Effector memory CD4-positive, alpha-beta T cell (primary cell): Measurements from ENCODE around the gene VWA8.
"Not testable (repeated sequence)": the region's sequence is repeated elsewhere in the genome, so short reads cannot be mapped to it uniquely, and the experiment has no call there.

Source experiments
- DNase-seq, 3 donors: peaks; one replicate each; pipeline ENCODE4 v3.0.0-alpha.2; 2020
- H3K27ac ChIP-seq: 2 replicates; pipeline ENCODE4 v1.7.0; 2013; ENCODE audit warnings: mild to moderate bottlenecking, low read length, moderate library complexity; ENCODE audit not compliant: insufficient read depth, poor library complexity, severe bottlenecking
- H3K27me3 ChIP-seq: replicated peaks from 2 replicates; pipeline ENCODE4 v1.7.0; 2013; ENCODE audit warnings: mild to moderate bottlenecking, low read length; ENCODE audit not compliant: insufficient read depth, control insufficient read depth, poor library complexity, severe bottlenecking
- H3K36me3 ChIP-seq: 2 replicates; pipeline ENCODE4 v1.7.0; 2013; ENCODE audit warnings: mild to moderate bottlenecking, low read length, moderate library complexity; ENCODE audit not compliant: control insufficient read depth, insufficient read depth
- H3K4me1 ChIP-seq: 2 replicates; pipeline ENCODE4 v1.7.0; 2013; ENCODE audit warnings: low read length, mild to moderate bottlenecking; ENCODE audit not compliant: control insufficient read depth, insufficient read depth, poor library complexity, severe bottlenecking
- H3K4me3 ChIP-seq: 2 replicates; pipeline ENCODE4 v1.7.0; 2013; ENCODE audit warnings: low read length, low read depth, mild to moderate bottlenecking; ENCODE audit not compliant: insufficient read depth, poor library complexity, severe bottlenecking
- H3K9me3 ChIP-seq: 2 replicates; pipeline ENCODE4 v1.7.0; 2013; ENCODE audit warnings: mild to moderate bottlenecking, low read length, moderate library complexity; ENCODE audit not compliant: control insufficient read depth

The VWA8 gene

GRCh38 chr13:41915081-41915480 lies 45.8 kb downstream of the VWA8 start:
- H3K4me1 ChIP-seq = peaks cover 4% of the 10 kb centered on the region
- H3K36me3 ChIP-seq = peaks cover under 1% of the 10 kb centered on the region
- DNase-seq = no peak
- H3K27me3 ChIP-seq = no peaks in the 10 kb centered on the region
- H3K9me3 ChIP-seq = no peaks in the 10 kb centered on the region
- no peak overlapping the region for H3K4me3 ChIP-seq
- H3K27ac ChIP-seq = no peak overlapping the region

DNA sequence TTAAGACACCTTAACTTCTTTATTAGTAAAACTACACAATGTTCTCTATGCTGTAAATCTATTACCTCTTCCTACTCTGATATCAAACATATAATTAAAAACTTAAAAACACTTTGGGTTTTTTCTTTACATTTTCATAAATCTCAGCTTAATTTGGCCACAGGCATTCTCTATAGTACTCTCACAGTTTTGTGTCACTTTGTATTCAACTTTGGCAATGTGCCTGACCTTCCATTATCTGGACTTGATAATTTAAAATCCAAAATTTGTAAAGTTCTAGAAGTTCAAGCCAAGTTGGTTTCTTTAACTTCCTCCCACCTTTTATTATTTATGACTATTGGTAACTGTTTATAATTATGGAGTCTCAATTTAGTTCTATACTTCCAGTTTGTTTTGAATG lies 46.4 kb downstream of the VWA8 start:
- Histone ChIP-seq H3K4me3 (no peak overlapping the region), H3K4me1 (peaks cover 4% of the 10 kb centered on the region), H3K27me3 (no peaks in the 10 kb centered on the region), H3K36me3 (peaks cover 6% of the 10 kb centered on the region), H3K9me3 (no peaks in the 10 kb centered on the region), H3K27ac (no peak overlapping the region)
- no peak for DNase-seq

DNA sequence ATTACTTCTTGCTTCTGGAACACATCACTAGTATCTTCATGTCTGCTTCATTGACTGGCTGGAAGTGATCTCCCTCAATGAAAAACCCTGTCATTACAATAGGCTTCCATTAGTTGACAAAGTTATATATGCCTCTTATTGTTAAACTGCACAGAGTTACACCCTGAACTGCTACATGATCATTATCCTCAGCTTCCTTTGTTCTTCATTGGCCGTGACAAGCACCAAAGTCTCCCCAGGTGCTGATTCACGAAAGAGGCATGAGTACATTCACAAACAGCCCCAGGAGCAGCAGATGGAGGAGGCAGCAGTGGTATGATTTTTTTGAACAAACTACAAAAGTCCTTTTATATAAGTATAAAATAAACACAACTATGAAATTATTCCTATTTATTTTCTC lies 51.4 kb downstream of the VWA8 start:
- Histone ChIP-seq H3K27me3 (no peaks in the 10 kb centered on the region), H3K4me1 (no peaks in the 10 kb centered on the region), H3K9me3 (no peaks in the 10 kb centered on the region), H3K27ac (no peak overlapping the region), H3K4me3 (no peak overlapping the region), H3K36me3 (peaks cover 8% of the 10 kb centered on the region)
- DNase-seq = no peak

DNA sequence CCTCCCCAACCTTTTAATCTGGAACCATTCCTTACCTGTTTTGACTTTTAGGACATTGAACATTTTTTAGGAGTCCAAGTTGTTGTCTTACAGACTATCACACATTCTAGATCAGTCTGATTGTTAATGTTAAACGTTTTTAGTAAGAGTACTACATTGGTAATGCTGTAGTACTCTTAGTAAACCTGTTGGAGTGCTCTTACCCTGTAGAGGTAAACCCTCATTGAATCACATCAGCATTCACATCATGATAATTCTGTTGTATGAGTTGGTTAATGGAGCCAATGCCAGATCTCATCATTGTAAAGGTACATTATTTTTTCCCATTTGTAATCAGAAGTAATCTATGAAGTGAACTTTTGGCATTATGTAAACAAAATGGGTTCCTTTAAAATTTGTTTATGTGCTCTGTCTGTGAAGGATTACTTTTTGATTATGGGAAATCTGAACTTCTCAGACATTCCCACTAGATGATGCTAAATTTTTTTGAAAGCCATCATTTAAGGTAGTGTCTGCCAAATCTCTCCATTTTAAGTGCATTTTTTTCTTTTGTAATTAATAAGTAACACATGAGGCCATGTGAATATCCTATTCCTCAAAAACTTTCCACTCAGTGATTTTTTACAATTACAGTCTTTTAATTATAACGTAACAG lies 55.2 kb downstream of the VWA8 start:
- H3K27me3 ChIP-seq = no peaks in the 10 kb centered on the region
- no peaks in the 10 kb centered on the region for H3K4me1 ChIP-seq
- H3K27ac ChIP-seq = no peak overlapping the region
- no peak for DNase-seq
- no peaks in the 10 kb centered on the region for H3K9me3 ChIP-seq
- peaks cover 8% of the 10 kb centered on the region for H3K36me3 ChIP-seq
- no peak overlapping the region for H3K4me3 ChIP-seq

- H3K36me3 ChIP-seq = no peaks in the 10 kb centered on the region
- H3K27ac ChIP-seq = no peak overlapping the region
- no peaks in the 10 kb centered on the region for H3K4me1 ChIP-seq
- DNase-seq = no peak
- H3K4me3 ChIP-seq = no peak overlapping the region
- no peaks in the 10 kb centered on the region for H3K9me3 ChIP-seq
- H3K27me3 ChIP-seq = no peaks in the 10 kb centered on the region
Measured at GRCh38 chr13:41900918-41901317, 60.0 kb downstream of the VWA8 start.

DNA sequence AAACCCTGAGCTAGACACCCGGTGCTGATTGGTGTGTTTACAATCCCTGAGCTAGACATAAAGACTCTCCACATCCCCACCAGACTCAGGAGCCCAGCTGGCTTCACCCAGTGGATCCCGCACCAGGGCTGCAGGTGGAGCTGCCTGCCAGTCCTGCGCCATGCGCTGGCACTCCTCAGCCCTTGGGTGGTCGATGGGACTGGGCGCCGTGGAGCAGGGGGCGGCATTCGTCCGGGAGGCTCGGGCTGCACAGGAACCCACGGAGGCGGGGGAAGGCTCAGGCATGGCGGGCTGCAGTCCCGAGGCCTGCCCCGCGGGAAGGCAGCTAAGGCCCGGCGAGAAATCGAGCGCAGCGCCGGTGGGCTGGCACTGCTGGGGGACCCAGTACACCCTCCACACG lies 62.5 kb downstream of the VWA8 start:
- not testable (repeated sequence) for H3K27ac ChIP-seq, DNase-seq, H3K4me3 ChIP-seq, H3K36me3 ChIP-seq, H3K4me1 ChIP-seq, H3K9me3 ChIP-seq, H3K27me3 ChIP-seq

DNA sequence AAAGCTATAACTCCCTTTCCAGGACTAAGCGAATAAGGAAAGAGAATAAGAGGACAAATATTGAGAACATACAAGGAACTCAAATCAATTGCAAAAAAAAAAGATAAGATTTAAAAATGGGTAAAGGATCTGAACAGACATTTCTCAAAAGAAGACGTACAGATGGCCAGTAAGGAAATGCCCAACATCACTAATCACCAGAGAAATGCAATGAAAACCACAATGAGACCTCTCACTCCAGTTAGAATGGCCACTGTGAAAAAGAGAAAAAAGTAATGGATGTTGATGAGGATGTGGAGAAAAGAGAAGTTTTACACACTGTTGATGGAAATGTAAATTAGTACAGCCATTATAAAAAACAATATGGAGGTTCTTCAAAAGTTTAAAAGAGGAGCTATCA lies 63.8 kb downstream of the VWA8 start:
- no peak for DNase-seq
- H3K36me3 ChIP-seq = no peaks in the 10 kb centered on the region
- H3K4me3 ChIP-seq = no peak overlapping the region
- no peaks in the 10 kb centered on the region for H3K27me3 ChIP-seq
- no peak overlapping the region for H3K27ac ChIP-seq
- H3K4me1 ChIP-seq = no peaks in the 10 kb centered on the region
- no peaks in the 10 kb centered on the region for H3K9me3 ChIP-seq

- Histone ChIP-seq H3K27me3 (no peaks in the 10 kb centered on the region), H3K4me1 (no peaks in the 10 kb centered on the region), H3K4me3 (no peak overlapping the region), H3K27ac (no peak overlapping the region), H3K9me3 (no peaks in the 10 kb centered on the region), H3K36me3 (peaks cover 3% of the 10 kb centered on the region)
- DNase-seq = no peak
Measured at GRCh38 chr13:41895478-41895877, 65.4 kb downstream of the VWA8 start.

DNA sequence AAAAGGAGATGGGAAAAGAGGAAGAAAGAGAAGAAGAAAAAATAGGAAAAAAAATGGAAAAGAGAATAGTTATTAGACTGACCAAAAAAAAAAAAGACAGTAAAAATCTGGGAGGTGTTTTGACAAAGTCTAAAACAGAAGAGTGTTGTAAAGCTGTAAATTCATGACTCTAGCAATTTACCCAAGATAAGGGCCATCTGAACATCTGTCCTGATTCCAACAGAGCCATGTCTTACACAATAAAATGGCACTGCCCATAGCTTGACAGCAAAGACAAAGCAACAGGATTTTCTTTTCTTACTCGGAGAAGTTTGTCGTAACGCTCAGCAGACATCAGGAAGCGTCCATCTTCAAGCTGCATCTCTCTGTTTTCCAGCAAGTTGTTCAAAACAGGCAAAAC lies 69.8 kb downstream of the VWA8 start:
- H3K27me3 ChIP-seq = no peaks in the 10 kb centered on the region
- no peak for DNase-seq
- peaks cover 7% of the 10 kb centered on the region for H3K36me3 ChIP-seq
- no peak overlapping the region for H3K27ac ChIP-seq
- no peaks in the 10 kb centered on the region for H3K9me3 ChIP-seq
- H3K4me3 ChIP-seq = no peak overlapping the region
- no peaks in the 10 kb centered on the region for H3K4me1 ChIP-seq

- no peak overlapping the region for H3K4me3 ChIP-seq
- H3K27ac ChIP-seq = no peak overlapping the region
- DNase-seq = no peak
- H3K27me3 ChIP-seq = no peaks in the 10 kb centered on the region
- peaks cover 21% of the 10 kb centered on the region for H3K36me3 ChIP-seq
- no peaks in the 10 kb centered on the region for H3K4me1 ChIP-seq
- no peaks in the 10 kb centered on the region for H3K9me3 ChIP-seq
Measured at GRCh38 chr13:41883147-41883546, 77.8 kb downstream of the VWA8 start.
